ENCODE results near the gene CENPM. TPM values are rescaled to one million over a fixed set of nuclear protein-coding genes. Genes with fewer than 3 reads are reported as not detected.

Gene CENPM
- total and polyA plus RNA-seq, 9 donors = 0.25 to 8.0 (median 1.8) TPM; not detected in 3

DNA sequence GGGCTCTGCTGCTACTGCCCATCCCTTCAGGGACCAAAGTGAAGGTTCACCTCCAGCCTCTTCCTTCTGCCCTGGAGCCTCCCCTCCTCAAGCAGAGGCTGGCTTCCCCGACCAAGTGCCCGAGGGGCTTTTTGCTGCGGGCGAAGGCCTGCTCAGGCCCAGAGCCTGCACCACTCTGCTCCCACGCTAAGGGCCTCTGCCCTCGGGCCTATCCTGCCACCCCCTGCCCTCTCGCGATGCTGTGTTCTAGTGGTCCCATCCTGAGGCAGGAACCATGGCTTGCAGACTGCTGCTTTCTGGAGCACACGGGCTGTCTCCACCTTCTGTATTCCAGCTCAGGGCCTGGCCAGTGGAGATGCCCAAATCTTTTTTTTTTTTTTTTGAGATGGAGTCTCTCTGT, 11.4 kb downstream of the CENPM start:
- TF ChIP-seq, protein P1, sequence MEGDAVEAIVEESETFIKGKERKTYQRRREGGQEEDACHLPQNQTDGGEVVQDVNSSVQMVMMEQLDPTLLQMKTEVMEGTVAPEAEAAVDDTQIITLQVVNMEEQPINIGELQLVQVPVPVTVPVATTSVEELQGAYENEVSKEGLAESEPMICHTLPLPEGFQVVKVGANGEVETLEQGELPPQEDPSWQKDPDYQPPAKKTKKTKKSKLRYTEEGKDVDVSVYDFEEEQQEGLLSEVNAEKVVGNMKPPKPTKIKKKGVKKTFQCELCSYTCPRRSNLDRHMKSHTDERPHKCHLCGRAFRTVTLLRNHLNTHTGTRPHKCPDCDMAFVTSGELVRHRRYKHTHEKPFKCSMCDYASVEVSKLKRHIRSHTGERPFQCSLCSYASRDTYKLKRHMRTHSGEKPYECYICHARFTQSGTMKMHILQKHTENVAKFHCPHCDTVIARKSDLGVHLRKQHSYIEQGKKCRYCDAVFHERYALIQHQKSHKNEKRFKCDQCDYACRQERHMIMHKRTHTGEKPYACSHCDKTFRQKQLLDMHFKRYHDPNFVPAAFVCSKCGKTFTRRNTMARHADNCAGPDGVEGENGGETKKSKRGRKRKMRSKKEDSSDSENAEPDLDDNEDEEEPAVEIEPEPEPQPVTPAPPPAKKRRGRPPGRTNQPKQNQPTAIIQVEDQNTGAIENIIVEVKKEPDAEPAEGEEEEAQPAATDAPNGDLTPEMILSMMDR (IDR thresholded peaks at IDR 0.05) = no peak
- no peak for TF ChIP-seq POLR2A (IDR thresholded peaks at IDR 0.05)
- TF ChIP-seq EP300 (IDR thresholded peaks at IDR 0.05) = no peak
- no peak for DNase-seq
- no peak overlapping the region for H3K27ac ChIP-seq
- no peaks in the 10 kb centered on the region for H3K9me3 ChIP-seq
- intact Hi-C loops (cut with DNase I) = no loop called here
- 92 to 94% (median 92%) methylated on average over 9 of the region's 9 CpGs for WGBS, 3 donors
- H3K4me1 ChIP-seq (ENCODE audit: insufficient read depth) = no peaks in the 10 kb centered on the region
- no peak overlapping the region for H3K4me3 ChIP-seq
- H3K36me3 ChIP-seq = no peaks in the 10 kb centered on the region
- no peaks in the 10 kb centered on the region for H3K27me3 ChIP-seq

GRCh38 chr22:41935015-41935351, 12.0 kb downstream of the CENPM start:
- Histone ChIP-seq H3K4me3 (no peak overlapping the region), H3K27me3 (no peaks in the 10 kb centered on the region), H3K4me1 (ENCODE audit: insufficient read depth) (no peaks in the 10 kb centered on the region), H3K27ac (no peak overlapping the region), H3K36me3 (no peaks in the 10 kb centered on the region), H3K9me3 (no peaks in the 10 kb centered on the region)
- intact Hi-C loops (cut with DNase I) = no loop called here
- TF ChIP-seq EP300 (IDR thresholded peaks at IDR 0.05) (no peak), POLR2A (IDR thresholded peaks at IDR 0.05) (no peak)
- TF ChIP-seq, protein P1 (IDR thresholded peaks at IDR 0.05) = no peak
- no peak for DNase-seq
- 87 to 91% (median 88%) methylated on average over 4 of the region's 4 CpGs for WGBS, 3 donors

DNA sequence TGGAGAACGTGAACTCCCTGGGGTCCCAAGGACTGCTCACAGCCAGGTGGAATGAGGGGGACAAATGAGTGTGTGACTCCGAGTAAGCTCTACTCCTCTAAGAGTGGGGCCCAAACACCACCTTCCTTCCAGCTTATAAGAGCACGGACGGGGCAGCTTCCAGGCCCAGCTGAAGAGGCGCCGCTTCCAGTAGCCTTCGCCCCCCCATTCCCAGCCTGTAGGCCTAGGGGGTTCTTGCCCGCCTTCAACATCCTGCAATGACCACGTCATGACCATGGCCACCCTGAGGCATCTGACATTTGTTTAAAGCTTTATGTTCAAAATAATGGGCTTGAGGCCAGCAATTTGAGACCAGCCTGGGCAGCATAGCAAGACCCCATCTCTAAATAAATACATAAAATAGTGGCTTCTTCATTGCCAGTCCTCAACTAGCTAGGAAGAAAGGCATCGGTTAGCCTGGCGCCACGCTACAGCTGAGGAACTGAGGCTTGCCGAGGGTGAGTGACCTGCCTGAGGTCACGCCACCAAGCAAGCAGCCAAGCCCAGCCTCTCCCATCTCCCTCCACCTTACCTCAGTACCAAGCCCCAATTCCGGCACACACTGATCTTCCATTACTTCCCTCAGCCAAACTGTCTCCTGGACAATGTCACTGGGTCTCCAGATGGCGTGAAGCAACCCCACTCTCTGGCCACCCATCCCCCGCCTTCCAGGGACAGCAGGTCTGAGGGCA, 12.5 kb downstream of the CENPM start:
- H3K27me3 ChIP-seq = no peaks in the 10 kb centered on the region
- TF ChIP-seq EP300 (IDR thresholded peaks at IDR 0.05) (no peak), POLR2A (IDR thresholded peaks at IDR 0.05) (no peak)
- TF ChIP-seq, protein P1 (IDR thresholded peaks at IDR 0.05) = no peak
- H3K4me3 ChIP-seq = no peak overlapping the region
- H3K9me3 ChIP-seq = no peaks in the 10 kb centered on the region
- H3K4me1 ChIP-seq (ENCODE audit: insufficient read depth) = no peaks in the 10 kb centered on the region
- H3K36me3 ChIP-seq = no peaks in the 10 kb centered on the region
- 95% methylated on average over 17 of the region's 17 CpGs for WGBS, 3 donors
- no peak for DNase-seq
- H3K27ac ChIP-seq = no peak overlapping the region
- intact Hi-C loops (cut with DNase I) = no loop called here

DNA sequence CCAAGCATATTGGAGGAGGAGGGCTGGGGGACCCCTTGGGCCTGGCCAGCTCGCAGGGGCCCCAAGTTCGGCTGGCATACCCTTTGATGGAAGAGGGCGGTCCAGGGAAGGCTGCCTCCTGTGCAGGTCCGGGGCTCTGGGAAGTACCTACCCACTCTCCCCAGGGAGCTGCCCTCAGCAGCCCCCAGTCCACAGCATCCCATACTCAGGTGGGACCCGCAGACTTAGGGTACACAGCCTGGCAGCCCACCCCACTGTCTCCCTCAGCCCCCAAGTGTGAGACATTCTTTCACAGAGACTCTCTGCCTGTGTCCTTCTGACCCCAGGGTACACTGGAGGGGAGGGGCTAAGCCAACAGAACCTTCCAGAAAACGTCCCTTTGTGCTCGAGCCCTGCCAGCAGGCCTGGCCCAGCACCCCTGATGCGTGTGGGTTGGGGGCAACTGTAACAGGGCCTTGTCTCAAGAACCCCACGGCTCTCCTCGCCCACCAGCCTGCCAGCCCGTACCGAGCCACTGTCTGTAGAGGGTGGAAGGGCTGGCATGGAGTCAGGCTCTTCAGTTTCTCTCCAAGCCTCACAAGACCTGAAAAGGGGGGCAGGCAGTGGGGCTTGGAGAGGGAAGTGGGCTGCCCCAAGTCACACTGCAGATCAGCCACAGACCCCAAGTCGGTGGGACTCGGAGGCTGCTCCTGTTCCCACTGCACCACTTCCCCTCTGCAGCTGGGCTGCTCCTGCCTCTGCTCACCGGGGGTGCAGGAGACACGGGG, 13.4 kb downstream of the CENPM start:
- TF ChIP-seq EP300 (IDR thresholded peaks at IDR 0.05) (no peak), POLR2A (IDR thresholded peaks at IDR 0.05) (no peak)
- TF ChIP-seq, protein P1 (IDR thresholded peaks at IDR 0.05) = no peak
- no peaks in the 10 kb centered on the region for H3K27me3 ChIP-seq
- WGBS, 3 donors = 78 to 90% (median 87%) methylated on average over 16 of the region's 16 CpGs
- no peak overlapping the region for H3K27ac ChIP-seq
- H3K4me1 ChIP-seq (ENCODE audit: insufficient read depth) = no peaks in the 10 kb centered on the region
- no peaks in the 10 kb centered on the region for H3K36me3 ChIP-seq
- intact Hi-C loops (cut with DNase I) = no loop called here
- DNase-seq = no peak
- no peak overlapping the region for H3K4me3 ChIP-seq
- no peaks in the 10 kb centered on the region for H3K9me3 ChIP-seq
